AG09309 (cell line): ENCODE results near the gene NRTN.

Source experiments
- DNase-seq: peaks from one replicate; pipeline ENCODE4 v3.0.0-alpha.2; 2010; ENCODE audit warnings: low read depth
- H3K4me3 ChIP-seq: 2 replicates; pipeline ENCODE4 v1.5.1; 2011; ENCODE audit warnings: mild to moderate bottlenecking, low read depth, low read length, moderate library complexity; ENCODE audit not compliant: control insufficient read depth
- TF ChIP-seq, protein P1 (sequence below): IDR thresholded peaks from 2 replicates; pipeline ENCODE4 v1.5.1; 2011; ENCODE audit warnings: mild to moderate bottlenecking, low read depth, low read length, inconsistent platforms; ENCODE audit not compliant: insufficient read depth, control insufficient read depth; ENCODE audit errors: missing control alignments

NRTN gene

GRCh38 chr19:5785423-5785822 lies 19.4 kb upstream of the NRTN start:
- no peak for DNase-seq
- no peak overlapping the region for H3K4me3 ChIP-seq
- TF ChIP-seq, protein P1, sequence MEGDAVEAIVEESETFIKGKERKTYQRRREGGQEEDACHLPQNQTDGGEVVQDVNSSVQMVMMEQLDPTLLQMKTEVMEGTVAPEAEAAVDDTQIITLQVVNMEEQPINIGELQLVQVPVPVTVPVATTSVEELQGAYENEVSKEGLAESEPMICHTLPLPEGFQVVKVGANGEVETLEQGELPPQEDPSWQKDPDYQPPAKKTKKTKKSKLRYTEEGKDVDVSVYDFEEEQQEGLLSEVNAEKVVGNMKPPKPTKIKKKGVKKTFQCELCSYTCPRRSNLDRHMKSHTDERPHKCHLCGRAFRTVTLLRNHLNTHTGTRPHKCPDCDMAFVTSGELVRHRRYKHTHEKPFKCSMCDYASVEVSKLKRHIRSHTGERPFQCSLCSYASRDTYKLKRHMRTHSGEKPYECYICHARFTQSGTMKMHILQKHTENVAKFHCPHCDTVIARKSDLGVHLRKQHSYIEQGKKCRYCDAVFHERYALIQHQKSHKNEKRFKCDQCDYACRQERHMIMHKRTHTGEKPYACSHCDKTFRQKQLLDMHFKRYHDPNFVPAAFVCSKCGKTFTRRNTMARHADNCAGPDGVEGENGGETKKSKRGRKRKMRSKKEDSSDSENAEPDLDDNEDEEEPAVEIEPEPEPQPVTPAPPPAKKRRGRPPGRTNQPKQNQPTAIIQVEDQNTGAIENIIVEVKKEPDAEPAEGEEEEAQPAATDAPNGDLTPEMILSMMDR, result no peak

- TF ChIP-seq, protein P1, result no peak
- DNase-seq, result no peak
- H3K4me3 ChIP-seq, result no peak overlapping the region
Measured at GRCh38 chr19:5786593-5787408, 18.1 kb upstream of the NRTN start.

DNA sequence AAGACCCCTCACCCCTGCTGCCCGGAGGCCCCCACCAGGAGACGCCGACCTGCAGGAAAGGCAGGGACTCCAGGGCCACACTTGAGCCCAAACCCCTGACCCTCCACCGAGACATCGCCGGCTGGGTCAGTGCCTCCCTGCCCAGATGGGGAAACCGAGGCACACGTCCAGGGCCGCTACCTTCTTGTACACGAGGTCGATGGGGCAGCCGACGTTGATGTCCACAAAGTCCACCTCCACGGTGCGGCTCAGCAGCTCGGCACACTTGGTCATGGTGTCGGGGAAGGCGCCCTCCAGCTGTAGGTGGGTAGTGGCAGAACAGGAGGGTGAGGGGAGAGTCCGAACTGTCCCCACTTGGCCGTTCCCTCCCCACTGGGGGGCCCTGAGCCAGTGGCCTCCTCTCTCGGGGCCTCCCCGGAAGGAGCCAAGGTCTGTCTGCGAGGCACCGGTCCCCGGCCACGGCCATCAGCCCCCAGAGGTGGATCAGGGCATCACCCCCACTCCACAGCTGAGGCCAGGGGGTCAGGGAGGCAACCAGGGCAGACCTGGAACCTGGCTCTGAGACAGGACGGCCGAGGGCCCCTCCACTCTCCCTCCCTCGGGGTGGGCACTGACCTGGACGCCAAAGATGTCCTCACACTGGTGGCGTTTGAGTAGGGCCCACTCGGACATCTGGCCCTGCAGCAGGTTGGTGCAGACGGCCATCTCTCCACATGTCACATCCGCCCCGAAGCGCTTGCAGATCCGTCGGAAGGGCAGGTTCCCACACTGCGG lies 17.3 kb upstream of the NRTN start:
- TF ChIP-seq, protein P1, result no peak
- DNase-seq, result no peak
- no peak overlapping the region for H3K4me3 ChIP-seq

DNA sequence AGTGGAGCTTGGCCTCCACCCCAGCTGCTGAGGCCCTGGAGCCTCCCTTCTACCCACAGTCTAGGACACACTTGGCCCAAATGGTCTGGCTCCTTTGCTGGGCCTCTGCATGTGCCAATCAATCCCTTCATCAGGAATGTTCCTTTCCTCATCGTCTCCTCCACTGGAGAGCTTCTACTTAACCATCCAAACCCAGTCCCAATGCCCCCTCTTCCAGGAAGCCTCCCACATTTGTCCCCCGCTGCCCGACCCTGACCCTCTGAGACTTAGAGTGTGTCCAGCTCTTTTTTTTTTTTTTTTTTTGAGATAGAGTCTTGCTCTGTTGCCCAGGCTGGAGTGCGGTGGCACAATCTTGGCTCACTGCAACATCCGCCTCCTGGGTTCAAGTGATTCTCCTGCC lies 16.4 kb upstream of the NRTN start:
- TF ChIP-seq, protein P1, result no peak
- DNase-seq, result no peak

GRCh38 chr19:5789351-5789761 lies 15.5 kb upstream of the NRTN start:
- H3K4me3 ChIP-seq, result no peak overlapping the region
- DNase-seq, result no peak
- TF ChIP-seq, protein P1, result no peak

More for the DNA sequence above, 16.4 kb upstream of the NRTN start:
- H3K4me3 ChIP-seq, result no peak overlapping the region

- TF ChIP-seq, protein P1, result no peak
- no peak for DNase-seq
- H3K4me3 ChIP-seq, result peak overlapping the region; percentile 55
Measured at GRCh38 chr19:5789886-5790558, 14.8 kb upstream of the NRTN start.
